ENCODE measurements around the gene EIF2B1.
"Not testable (repeated sequence)": the region's sequence is repeated elsewhere in the genome, so short reads cannot be mapped to it uniquely, and the experiment has no call there.

EIF2B1 gene

GRCh38 chr12:123617144-123617543, 16.3 kb downstream of the EIF2B1 start:
- FAIRE-seq, result no peak

- no peak for FAIRE-seq
These were observed 19.0 kb downstream of the EIF2B1 start for GRCh38 chr12:123614531-123614930.

GRCh38 chr12:123614110-123614509, 19.4 kb downstream of the EIF2B1 start:
- no peak for FAIRE-seq

- FAIRE-seq, result no peak
These were observed 25.3 kb downstream of the EIF2B1 start for GRCh38 chr12:123608182-123608581.

GRCh38 chr12:123607756-123608155, 25.7 kb downstream of the EIF2B1 start:
- no peak for FAIRE-seq

GRCh38 chr12:123603495-123603894, 30.0 kb downstream of the EIF2B1 start:
- FAIRE-seq, result not testable (repeated sequence)

GRCh38 chr12:123602651-123603195, 30.8 kb downstream of the EIF2B1 start:
- no peak for FAIRE-seq

GRCh38 chr12:123601602-123602489, 31.6 kb downstream of the EIF2B1 start, which contains the start of gene DDX55:
DDX55 (plus strand) TSS chr12:123602099; CDS start chr12:123602149, 50 bp downstream.
- FAIRE-seq, result no peak

- no peak for FAIRE-seq
These were observed 33.8 kb downstream of the EIF2B1 start for GRCh38 chr12:123599721-123600120.

- FAIRE-seq, result no peak
These were observed 34.2 kb downstream of the EIF2B1 start for GRCh38 chr12:123599310-123599709.

- no peak for FAIRE-seq
These were observed 35.0 kb downstream of the EIF2B1 start for GRCh38 chr12:123598522-123598921.

- FAIRE-seq, result no peak
These were observed 36.4 kb downstream of the EIF2B1 start for GRCh38 chr12:123597100-123597499.

GRCh38 chr12:123595729-123596128, 37.8 kb downstream of the EIF2B1 start:
- no peak for FAIRE-seq

- FAIRE-seq, result no peak
These were observed 41.6 kb downstream of the EIF2B1 start for GRCh38 chr12:123591702-123592481.

GRCh38 chr12:123580772-123581171, 52.7 kb downstream of the EIF2B1 start:
- FAIRE-seq, result no peak

- not testable (repeated sequence) for FAIRE-seq
These were observed 54.7 kb downstream of the EIF2B1 start for GRCh38 chr12:123578829-123579228.

- FAIRE-seq, result no peak
These were observed 55.2 kb downstream of the EIF2B1 start for GRCh38 chr12:123578243-123578642.

GRCh38 chr12:123576611-123577010, 56.9 kb downstream of the EIF2B1 start:
- FAIRE-seq, result no peak

GRCh38 chr12:123573870-123574269, 59.6 kb downstream of the EIF2B1 start:
- FAIRE-seq, result no peak

- no peak for FAIRE-seq
These were observed 61.1 kb downstream of the EIF2B1 start for GRCh38 chr12:123572391-123572790.

- peak; percentile 66 for FAIRE-seq
These were observed 62.1 kb downstream of the EIF2B1 start for GRCh38 chr12:123571343-123571813.
